HCT116 (cell line): ENCODE data around the gene LMLN. TPM values are rescaled to one million over a fixed set of nuclear protein-coding genes. Genes with fewer than 3 reads are reported as not detected.
A peak's percentile ranks its signal among the peaks of the same experiment; 100 is the strongest.

Source experiments
- ATAC-seq: fragments of 200-7000 bp; cut with Tn5 transposase; 2 replicates; pipeline ENCODE4 v1.9.1; 2020; ENCODE audit warnings: mild to moderate bottlenecking, moderate library complexity
- BruUV-seq: library from RNA; stranded (reverse); fragments of 400-500 nt; replicated peaks from 2 replicates; lab custom pipeline; 2021; lab: Mats Ljungman, UMichigan
- CTCF ChIA-PET: fragments of 300-600 bp; sonication (Branson Sonifier 250); formaldehyde crosslinking; loops from one replicate; lab custom pipeline; 2021; ENCODE audit warnings: antibody characterized with exemption; lab: Charles Lee
- POLR2A ChIA-PET: fragments of 300-600, 350-600 bp; sonication (Branson Sonifier 250); formaldehyde crosslinking; loops from one replicate; lab custom pipeline; 2021; ENCODE audit warnings: antibody characterized with exemption; lab: Charles Lee
- RAD21 ChIA-PET, 2 experiments: fragments of 300-600 bp; sonication (Branson Sonifier 250); formaldehyde crosslinking; loops; one replicate each; lab custom pipeline; 2023; ENCODE audit warnings: low total read pairs in 2 of 2; ENCODE audit not compliant: uncharacterized antibody in 2 of 2, unreplicated experiment in 2 of 2, low non-redundant PET in 1 of 2; lab: Charles Lee
- DNase-seq: peaks from one replicate; pipeline ENCODE4 v3.0.0-alpha.2; 2010; ENCODE audit warnings: low read depth, low spot score
- H2AFZ ChIP-seq: fragments of 200-600 bp; shearing (Covaris generic), sonication (generic); 2 replicates; pipeline ENCODE4 v1.6.1; 2017; ENCODE audit warnings: low read depth, mixed run types, mixed read lengths, antibody characterized with exemption, low read length; ENCODE audit not compliant: poor library complexity, severe bottlenecking
- H3K27ac ChIP-seq: 2 replicates; pipeline ENCODE4 v1.5.1; 2012; ENCODE audit warnings: low read depth, low read length
- H3K27me3 ChIP-seq: fragments of 200-600 bp; sonication (generic); 2 replicates; pipeline ENCODE4 v1.6.1; 2016; ENCODE audit warnings: mixed run types, low read length, mixed read lengths; ENCODE audit not compliant: insufficient read depth
- H3K36me3 ChIP-seq, 2 experiments: fragments of 200-500 bp in 1 of 2; fragments of 200-600 bp in 1 of 2; sonication (Bioruptor generic) in 1 of 2; sonication (generic) in 1 of 2; 2 replicates each; pipeline versions ENCODE4 v1.5.1 to v1.6.1; 2014 to 2016; ENCODE audit warnings: low read length in 2 of 2, inconsistent platforms in 1 of 2, mixed read lengths in 1 of 2, mixed run types in 1 of 2; ENCODE audit not compliant: insufficient read depth in 2 of 2, control insufficient read depth in 1 of 2
- H3K4me1 ChIP-seq, 2 experiments: fragments of 200-600 bp in 1 of 2; sonication (generic) in 1 of 2; 2 replicates each; pipeline versions ENCODE4 v1.5.1 to v1.6.1; 2012 to 2017; ENCODE audit warnings: low read length in 2 of 2, inconsistent platforms in 1 of 2, mild to moderate bottlenecking in 1 of 2, mixed read lengths in 1 of 2, mixed run types in 1 of 2, moderate library complexity in 1 of 2; ENCODE audit not compliant: insufficient read depth in 2 of 2, control insufficient read depth in 1 of 2
- H3K4me2 ChIP-seq: fragments of 200-600 bp; sonication (generic); 2 replicates; pipeline ENCODE4 v1.6.1; 2017; ENCODE audit warnings: mixed run types, low read length, mixed read lengths
- H3K4me3 ChIP-seq, 2 experiments: fragments of 200-600 bp in 1 of 2; sonication (generic) in 1 of 2; replicated peaks in 1 of 2; 2 replicates each; pipeline ENCODE4 v1.5.1; 2011 to 2016; ENCODE audit warnings: low read length in 2 of 2, control low read depth in 1 of 2, low read depth in 1 of 2, mild to moderate bottlenecking in 1 of 2, mixed read lengths in 1 of 2, mixed run types in 1 of 2
- H3K79me2 ChIP-seq: fragments of 200-600 bp; sonication (generic); 2 replicates; pipeline ENCODE4 v1.6.1; 2017; ENCODE audit warnings: mild to moderate bottlenecking, mixed run types, low read length, moderate library complexity, mixed read lengths; ENCODE audit not compliant: insufficient read depth
- H3K9ac ChIP-seq: fragments of 200-600 bp; sonication (generic); 2 replicates; pipeline ENCODE4 v1.6.1; 2016; ENCODE audit warnings: low read length, mixed read lengths
- H3K9me2 ChIP-seq: fragments of 200-600 bp; sonication (generic), shearing (Covaris generic); 2 replicates; pipeline ENCODE4 v1.6.1; 2017; ENCODE audit warnings: mixed run types, mild to moderate bottlenecking, moderate library complexity; ENCODE audit not compliant: insufficient read depth
- H3K9me3 ChIP-seq, 2 experiments: fragments of 200-500 bp in 1 of 2; fragments of 200-600 bp in 1 of 2; sonication (Bioruptor generic) in 1 of 2; sonication (generic) in 1 of 2; 2 replicates each; pipeline ENCODE4 v1.6.1; 2014 to 2017; ENCODE audit warnings: low read length in 2 of 2, mixed read lengths in 2 of 2, inconsistent platforms in 1 of 2, low read depth in 1 of 2, mild to moderate bottlenecking in 1 of 2, mixed run types in 1 of 2, moderate library complexity in 1 of 2; ENCODE audit not compliant: control insufficient read depth in 1 of 2, insufficient read depth in 1 of 2
- H4K20me1 ChIP-seq: fragments of 200-600 bp; sonication (generic), shearing (Covaris generic); 2 replicates; pipeline ENCODE4 v1.6.1; 2017; ENCODE audit warnings: mixed run types, mild to moderate bottlenecking, moderate library complexity; ENCODE audit not compliant: insufficient read depth
- CTCF ChIP-seq, 3 experiments: fragments of 200-600 bp in 1 of 3; sonication (generic) in 1 of 3; IDR thresholded peaks in 2 of 3; conservative IDR thresholded peaks in 1 of 3; 2 replicates each; pipeline ENCODE4 v1.5.1; 2012 to 2017; ENCODE audit warnings: low read depth in 2 of 3, low read length in 2 of 3, antibody characterized with exemption in 1 of 3, borderline replicate concordance in 1 of 3, control low read depth in 1 of 3, mild to moderate bottlenecking in 1 of 3, mixed read lengths in 1 of 3, mixed run types in 1 of 3, moderate library complexity in 1 of 3; ENCODE audit not compliant: insufficient read depth in 1 of 3
- ELF1 ChIP-seq: IDR thresholded peaks from 2 replicates; pipeline ENCODE4 v1.6.1; 2012; ENCODE audit warnings: low read depth, borderline replicate concordance
- POLR2AphosphoS5 ChIP-seq: IDR thresholded peaks from 2 replicates; pipeline ENCODE4 v1.6.1; 2011; ENCODE audit warnings: mild to moderate bottlenecking, low read depth, low read length, moderate library complexity
- RAD21 ChIP-seq: IDR thresholded peaks from 2 replicates; pipeline ENCODE4 v1.6.1; 2012; ENCODE audit warnings: low read depth, mild to moderate bottlenecking
- SIN3A ChIP-seq: IDR thresholded peaks from 2 replicates; pipeline ENCODE4 v1.6.1; 2012; ENCODE audit warnings: low read depth
- TCF7L2 ChIP-seq: IDR thresholded peaks from 2 replicates; pipeline ENCODE4 v1.7.0; 2011; ENCODE audit warnings: borderline replicate concordance, inconsistent platforms; ENCODE audit not compliant: insufficient read depth, insufficient read length; ENCODE audit errors: extremely low read depth
- YY1 ChIP-seq: IDR thresholded peaks from 2 replicates; pipeline ENCODE4 v1.6.1; 2011; ENCODE audit warnings: low read length, low read depth, moderate library complexity, mild to moderate bottlenecking; ENCODE audit not compliant: insufficient replicate concordance; ENCODE audit errors: extremely low read depth
- ZFX ChIP-seq: fragments of 450-650 bp; IDR thresholded peaks from 2 replicates; pipeline ENCODE4 v1.6.1; 2017
- intact Hi-C: fragments of 100-400 bp; cut with micrococcal nuclease; formaldehyde crosslinking; loops from 2 replicates; pipeline ENCODE4 v1.10.0; 2022
- total RNA-seq: library from RNA; stranded (reverse); gene quantifications from one replicate; pipeline ENCODE4 v1.2.1, GENCODE V29; 2021; ENCODE audit not compliant: unreplicated experiment
- TF ChIP-seq, protein P1 (sequence below): IDR thresholded peaks from 2 replicates; pipeline ENCODE4 v1.6.1; 2011; ENCODE audit warnings: mild to moderate bottlenecking, low read length, moderate library complexity; ENCODE audit not compliant: insufficient replicate concordance; ENCODE audit errors: extremely low read depth
- TF ChIP-seq, protein P2 (sequence below): IDR thresholded peaks from 2 replicates; pipeline ENCODE4 v1.6.1; 2012

The LMLN gene
- total RNA-seq, 1 experiment from 2014 or later = 7.2 TPM

DNA sequence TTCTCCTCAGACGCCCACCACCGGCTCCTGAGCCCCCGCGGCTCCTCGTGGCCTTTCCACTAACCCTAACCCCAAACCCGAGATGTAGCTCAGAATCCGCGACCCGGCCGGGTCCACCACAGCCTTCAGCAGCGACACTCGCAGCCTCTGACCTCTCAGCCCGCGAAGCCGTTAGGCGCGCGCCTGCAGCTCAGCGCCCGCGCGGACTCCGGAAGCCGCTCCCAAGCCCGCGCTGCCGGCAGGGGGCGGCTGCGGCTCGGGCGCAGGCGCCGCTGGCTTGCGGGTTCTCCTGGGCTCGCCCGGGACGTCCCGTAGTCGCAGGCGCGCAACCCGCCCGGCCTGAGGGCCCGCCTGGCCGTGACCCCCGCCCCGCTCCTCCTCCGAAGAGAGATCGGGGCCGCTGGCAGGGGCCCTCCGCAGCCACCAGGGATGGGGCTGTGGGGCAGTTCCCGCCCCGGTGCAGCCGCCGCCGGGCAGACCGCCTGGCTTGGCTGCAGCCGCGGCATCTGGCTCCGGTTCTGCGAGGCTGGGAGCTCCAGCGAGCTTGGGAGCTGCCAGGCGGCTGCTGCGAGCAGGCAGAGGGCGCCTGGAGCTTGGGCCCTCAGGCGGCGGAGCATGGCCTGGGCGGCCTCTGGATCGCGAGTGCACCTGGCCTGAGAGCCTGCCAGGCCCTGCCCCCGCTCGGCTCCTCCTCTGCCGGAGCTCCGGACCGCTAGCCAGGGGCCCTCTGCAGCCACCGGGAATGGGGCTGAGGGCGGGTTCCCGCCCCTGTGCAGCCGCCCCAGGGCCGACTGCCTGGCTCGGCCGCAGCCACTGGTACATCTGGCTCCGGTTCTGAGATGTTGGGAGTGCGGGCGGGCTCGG lies 120.7 kb downstream of the LMLN start:
- Histone ChIP-seq H2AFZ (peak overlapping the region; percentile 71), H3K4me2 (peak overlapping the region; percentile 95), H3K4me3 (peak overlapping the region; percentile 62 to 71), H4K20me1 (no peaks in the 10 kb centered on the region), H3K9me2 (no peaks in the 10 kb centered on the region), H3K4me1 (peaks cover 0 to 19% of the 10 kb centered on the region in 2 experiments; a peak in 2 of 4 replicates), H3K27ac (peak overlapping the region; percentile 91), H3K79me2 (no peaks in the 10 kb centered on the region; the same call in 1 of the 2 replicates), H3K9me3 (no peaks in the 10 kb centered on the region), H3K9ac (peak overlapping the region; percentile 77), H3K27me3 (no peaks in the 10 kb centered on the region), H3K36me3 (no peaks in the 10 kb centered on the region)
- ATAC-seq (peak; percentile 86), DNase-seq (peak; percentile 54)
- POLR2A ChIA-PET = interaction anchor here (1.0 to 1.8 kb wide), 5 partner anchors 8 to 31 kb away, joined by 3 to 7 read pairs (median 4); no protein-coding TSS in a partner anchor
- CTCF ChIA-PET = interaction anchor here (0.6 to 2.4 kb wide), 9 partner anchors 10 to 797 kb away, joined by 3 to 22 read pairs (median 3); no protein-coding TSS in a partner anchor
- intact Hi-C loops = loop anchor here (10.0 kb wide), 1 partner anchor 116 kb away; the partner anchor contains the start of gene LMLN
- TF ChIP-seq ZFX = peak; percentile 87
- TF ChIP-seq POLR2AphosphoS5 = peak; percentile 67
- TF ChIP-seq ELF1 = no peak; the same call in 1 of the 2 replicates
- TF ChIP-seq, protein P1, sequence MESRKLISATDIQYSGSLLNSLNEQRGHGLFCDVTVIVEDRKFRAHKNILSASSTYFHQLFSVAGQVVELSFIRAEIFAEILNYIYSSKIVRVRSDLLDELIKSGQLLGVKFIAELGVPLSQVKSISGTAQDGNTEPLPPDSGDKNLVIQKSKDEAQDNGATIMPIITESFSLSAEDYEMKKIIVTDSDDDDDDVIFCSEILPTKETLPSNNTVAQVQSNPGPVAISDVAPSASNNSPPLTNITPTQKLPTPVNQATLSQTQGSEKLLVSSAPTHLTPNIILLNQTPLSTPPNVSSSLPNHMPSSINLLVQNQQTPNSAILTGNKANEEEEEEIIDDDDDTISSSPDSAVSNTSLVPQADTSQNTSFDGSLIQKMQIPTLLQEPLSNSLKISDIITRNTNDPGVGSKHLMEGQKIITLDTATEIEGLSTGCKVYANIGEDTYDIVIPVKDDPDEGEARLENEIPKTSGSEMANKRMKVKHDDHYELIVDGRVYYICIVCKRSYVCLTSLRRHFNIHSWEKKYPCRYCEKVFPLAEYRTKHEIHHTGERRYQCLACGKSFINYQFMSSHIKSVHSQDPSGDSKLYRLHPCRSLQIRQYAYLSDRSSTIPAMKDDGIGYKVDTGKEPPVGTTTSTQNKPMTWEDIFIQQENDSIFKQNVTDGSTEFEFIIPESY = no peak
- peak; percentile 8 for TF ChIP-seq TCF7L2
- peak; percentile 50 for TF ChIP-seq YY1
- peak; percentile 56 for TF ChIP-seq SIN3A
- peak; percentile 8; the same call in 1 of the 2 replicates for TF ChIP-seq RAD21
- TF ChIP-seq, protein P2, sequence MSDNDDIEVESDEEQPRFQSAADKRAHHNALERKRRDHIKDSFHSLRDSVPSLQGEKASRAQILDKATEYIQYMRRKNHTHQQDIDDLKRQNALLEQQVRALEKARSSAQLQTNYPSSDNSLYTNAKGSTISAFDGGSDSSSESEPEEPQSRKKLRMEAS = peak; percentile 73
- peak; percentile 0 to 62 (median 49); a peak in 5 of 6 replicates for TF ChIP-seq CTCF (IDR thresholded peaks at IDR 0.05 in 2 of 3, conservative IDR thresholded peaks at IDR 0.05 in 1 of 3; ENCODE audit: borderline replicate concordance in 1 of 3, insufficient read depth in 1 of 3, low read depth in 2 of 3, low read length in 2 of 3)
- RAD21 ChIA-PET = no interaction called here
- BruUV-seq = no TSS peak
